ENCODE measurements around the gene OR8D1.

Gene OR8D1

GRCh38 chr11:124301548-124301947, 12.2 kb downstream of the OR8D1 start:
- no peak for TF ChIP-seq CTCF (IDR thresholded peaks at IDR 0.05; ENCODE audit: borderline replicate concordance, control extremely low read depth, extremely low read depth, insufficient read depth, missing control alignments)
- DNase-seq (ENCODE audit: low spot score), result no peak
- in situ Hi-C loops (cut with MboI; ENCODE audit: low sequenced_read_pairs, unreplicated experiment), result no loop called here

- DNase-seq (ENCODE audit: low spot score), result no peak
- no peak for TF ChIP-seq CTCF (IDR thresholded peaks at IDR 0.05; ENCODE audit: borderline replicate concordance, control extremely low read depth, extremely low read depth, insufficient read depth, missing control alignments)
- in situ Hi-C loops (cut with MboI; ENCODE audit: low sequenced_read_pairs, unreplicated experiment), result no loop called here
These were observed 15.8 kb downstream of the OR8D1 start for GRCh38 chr11:124297921-124298320.

- in situ Hi-C loops (cut with MboI; ENCODE audit: low sequenced_read_pairs, unreplicated experiment), result no loop called here
- no peak for TF ChIP-seq CTCF (IDR thresholded peaks at IDR 0.05; ENCODE audit: borderline replicate concordance, control extremely low read depth, extremely low read depth, insufficient read depth, missing control alignments)
- DNase-seq (ENCODE audit: low spot score), result no peak
These were observed 17.7 kb downstream of the OR8D1 start for GRCh38 chr11:124296016-124296415.

GRCh38 chr11:124294687-124295086, 19.1 kb downstream of the OR8D1 start:
- no peak for DNase-seq (ENCODE audit: low spot score)
- no peak for TF ChIP-seq CTCF (IDR thresholded peaks at IDR 0.05; ENCODE audit: borderline replicate concordance, control extremely low read depth, extremely low read depth, insufficient read depth, missing control alignments)
- in situ Hi-C loops (cut with MboI; ENCODE audit: low sequenced_read_pairs, unreplicated experiment), result no loop called here

GRCh38 chr11:124285610-124286344, 28.0 kb downstream of the OR8D1 start:
- no peak for TF ChIP-seq CTCF (IDR thresholded peaks at IDR 0.05; ENCODE audit: borderline replicate concordance, control extremely low read depth, extremely low read depth, insufficient read depth, missing control alignments)
- in situ Hi-C loops (cut with MboI; ENCODE audit: low sequenced_read_pairs, unreplicated experiment), result no loop called here
- DNase-seq (ENCODE audit: low spot score), result no peak

- no peak for TF ChIP-seq CTCF (IDR thresholded peaks at IDR 0.05; ENCODE audit: borderline replicate concordance, control extremely low read depth, extremely low read depth, insufficient read depth, missing control alignments)
- in situ Hi-C loops (cut with MboI; ENCODE audit: low sequenced_read_pairs, unreplicated experiment), result no loop called here
These were observed 35.5 kb downstream of the OR8D1 start for GRCh38 chr11:124278261-124278660.

More at GRCh38 chr11:124278261-124278660, 35.5 kb downstream of the OR8D1 start:
- no peak for DNase-seq (ENCODE audit: low spot score)

All from GM13976 (cell line).